HUES48 (cell line): ENCODE measurements around the gene DEDD2.

Experiments used
- H3K27ac ChIP-seq: one replicate; pipeline ENCODE4 v1.7.0; 2013; ENCODE audit warnings: low read depth, low read length, inconsistent platforms
- H3K27me3 ChIP-seq: 2 replicates; pipeline ENCODE4 v1.6.1; 2013; ENCODE audit warnings: mild to moderate bottlenecking, low read length; ENCODE audit not compliant: control insufficient read depth, insufficient read depth
- H3K36me3 ChIP-seq: 2 replicates; pipeline ENCODE4 v1.6.1; 2013; ENCODE audit warnings: low read length; ENCODE audit not compliant: control insufficient read depth, insufficient read depth
- H3K4me1 ChIP-seq: 2 replicates; pipeline ENCODE4 v1.6.1; 2013; ENCODE audit warnings: mild to moderate bottlenecking, low read length; ENCODE audit not compliant: control insufficient read depth, insufficient read depth
- H3K4me3 ChIP-seq: 2 replicates; pipeline ENCODE4 v1.5.1; 2013; ENCODE audit warnings: mild to moderate bottlenecking, low read depth, low read length
- H3K9ac ChIP-seq: 2 replicates; pipeline ENCODE4 v1.6.1; 2013; ENCODE audit warnings: mild to moderate bottlenecking, low read depth, low read length, moderate library complexity
- H3K9me3 ChIP-seq: 2 replicates; pipeline ENCODE4 v1.6.1; 2013; ENCODE audit warnings: low read length; ENCODE audit not compliant: control insufficient read depth, insufficient read depth

DEDD2 gene

GRCh38 chr19:42161616-42162263 is 55.7 kb downstream of the DEDD2 start:
- Histone ChIP-seq H3K27me3 (peaks cover 16% of the 10 kb centered on the region), H3K9me3 (no peaks in the 10 kb centered on the region), H3K4me1 (no peaks in the 10 kb centered on the region), H3K27ac (no peak overlapping the region), H3K36me3 (no peaks in the 10 kb centered on the region), H3K9ac (no peak overlapping the region), H3K4me3 (no peak overlapping the region)

- H3K36me3 ChIP-seq = no peaks in the 10 kb centered on the region
- H3K9ac ChIP-seq = no peak overlapping the region
- H3K4me1 ChIP-seq = peaks cover 10% of the 10 kb centered on the region
- no peak overlapping the region for H3K27ac ChIP-seq
- no peaks in the 10 kb centered on the region for H3K9me3 ChIP-seq
- H3K27me3 ChIP-seq = peaks cover 28% of the 10 kb centered on the region
- no peak overlapping the region for H3K4me3 ChIP-seq
Measured at GRCh38 chr19:42159942-42160341, 57.5 kb downstream of the DEDD2 start.

DNA sequence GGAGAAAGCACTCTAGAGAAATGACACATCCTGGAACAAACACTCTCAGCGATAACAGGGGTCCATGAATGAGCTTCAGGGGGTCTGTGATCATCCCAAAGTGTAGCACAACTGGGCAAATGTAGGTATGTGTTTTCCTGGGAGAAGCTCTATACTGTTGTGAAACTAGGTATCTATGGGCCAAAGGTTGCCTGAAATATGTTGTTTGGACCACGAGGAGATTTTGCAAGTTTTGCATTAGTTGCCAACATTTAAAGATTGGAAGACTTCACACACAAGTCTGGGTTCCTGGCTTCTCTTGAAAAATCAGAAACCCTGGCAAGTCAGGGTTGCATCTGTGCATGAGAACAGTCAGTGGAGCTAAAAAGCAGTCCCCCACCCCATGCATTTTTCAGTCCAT is 58.6 kb downstream of the DEDD2 start:
- Histone ChIP-seq H3K27ac (no peak overlapping the region), H3K9me3 (no peaks in the 10 kb centered on the region), H3K27me3 (peaks cover 37% of the 10 kb centered on the region), H3K36me3 (no peaks in the 10 kb centered on the region), H3K9ac (no peak overlapping the region), H3K4me3 (no peak overlapping the region), H3K4me1 (peaks cover 10% of the 10 kb centered on the region)

GRCh38 chr19:42156571-42156970 is 60.9 kb downstream of the DEDD2 start:
- Histone ChIP-seq H3K27ac (no peak overlapping the region), H3K4me1 (peaks cover 15% of the 10 kb centered on the region), H3K27me3 (peaks cover 35% of the 10 kb centered on the region), H3K4me3 (no peak overlapping the region), H3K9me3 (no peaks in the 10 kb centered on the region), H3K9ac (no peak overlapping the region), H3K36me3 (no peaks in the 10 kb centered on the region)

DNA sequence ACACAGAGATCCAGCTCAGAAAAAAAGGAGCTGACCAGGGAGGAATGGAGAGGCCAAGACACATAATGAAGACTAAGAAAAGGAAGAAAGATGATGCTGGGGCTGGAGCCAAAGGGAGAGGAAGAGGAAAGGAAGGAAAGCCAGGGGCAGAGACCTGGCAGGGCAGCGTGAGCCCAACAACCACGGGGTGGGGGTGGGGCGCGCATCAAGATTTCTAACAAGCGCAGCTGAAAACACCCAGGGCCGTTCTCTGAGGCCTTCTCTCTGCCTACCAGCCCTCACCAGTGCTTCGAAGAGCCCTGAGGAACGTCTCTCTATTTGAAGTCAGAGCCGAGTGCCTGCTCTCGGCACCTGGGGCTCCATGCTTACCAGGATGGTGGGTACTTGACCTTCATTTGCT is 61.7 kb downstream of the DEDD2 start:
- peaks cover 27% of the 10 kb centered on the region for H3K27me3 ChIP-seq
- H3K27ac ChIP-seq = no peak overlapping the region
- no peak overlapping the region for H3K4me3 ChIP-seq
- no peak overlapping the region for H3K9ac ChIP-seq
- H3K36me3 ChIP-seq = no peaks in the 10 kb centered on the region
- H3K9me3 ChIP-seq = no peaks in the 10 kb centered on the region
- peaks cover 22% of the 10 kb centered on the region for H3K4me1 ChIP-seq

DNA sequence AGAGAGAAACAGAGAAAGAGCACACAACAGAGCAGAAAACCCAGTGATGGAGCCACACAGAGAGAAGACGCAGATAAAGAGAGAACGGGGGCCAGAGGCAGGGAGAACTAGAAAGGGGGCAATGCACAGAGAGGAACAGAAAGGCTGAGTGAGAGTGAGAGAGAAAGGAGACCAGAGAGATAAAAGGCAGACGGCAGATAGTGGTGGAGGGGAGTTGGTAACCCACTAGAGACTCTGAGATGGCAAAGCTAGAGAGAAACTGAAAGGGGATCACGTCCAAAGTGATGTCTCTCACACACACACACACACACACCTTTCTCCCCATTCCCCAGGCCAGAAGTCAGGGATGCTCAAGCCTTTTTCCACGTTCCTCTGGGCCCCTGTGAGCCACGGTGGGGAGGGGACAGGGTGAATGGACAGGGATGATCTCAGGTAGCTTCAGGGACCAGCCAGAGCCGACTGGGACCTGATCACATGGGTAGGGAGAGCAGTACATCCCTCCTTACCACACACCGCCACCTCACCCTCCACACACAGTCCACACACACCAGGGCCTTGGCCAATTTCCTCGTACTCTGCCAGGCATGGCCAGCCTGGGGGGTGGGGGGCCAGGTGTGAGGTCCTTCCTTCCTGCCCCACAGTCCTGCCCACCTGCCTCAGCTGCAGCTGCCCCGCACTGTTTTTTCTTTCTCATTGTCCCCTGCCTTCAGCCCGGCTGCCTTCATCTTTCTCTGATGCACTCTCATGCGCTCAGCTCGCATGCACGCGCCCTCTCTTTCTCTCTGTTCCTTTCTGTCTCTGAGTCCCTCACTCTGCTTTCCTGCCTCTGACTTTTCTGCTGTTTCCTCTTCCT is 62.8 kb downstream of the DEDD2 start:
- Histone ChIP-seq H3K27me3 (peaks cover 27% of the 10 kb centered on the region), H3K4me3 (no peak overlapping the region), H3K4me1 (peaks cover 28% of the 10 kb centered on the region), H3K27ac (no peak overlapping the region), H3K9me3 (no peaks in the 10 kb centered on the region), H3K9ac (no peak overlapping the region), H3K36me3 (no peaks in the 10 kb centered on the region)

GRCh38 chr19:42153672-42154433 is 63.6 kb downstream of the DEDD2 start:
- no peaks in the 10 kb centered on the region for H3K36me3 ChIP-seq
- H3K9me3 ChIP-seq = no peaks in the 10 kb centered on the region
- no peak overlapping the region for H3K9ac ChIP-seq
- H3K27ac ChIP-seq = no peak overlapping the region
- H3K4me1 ChIP-seq = peaks cover 34% of the 10 kb centered on the region
- H3K4me3 ChIP-seq = no peak overlapping the region
- peaks cover 27% of the 10 kb centered on the region for H3K27me3 ChIP-seq

- Histone ChIP-seq H3K4me1 (peaks cover 34% of the 10 kb centered on the region), H3K4me3 (no peak overlapping the region), H3K9me3 (no peaks in the 10 kb centered on the region), H3K36me3 (no peaks in the 10 kb centered on the region), H3K9ac (no peak overlapping the region), H3K27me3 (peaks cover 27% of the 10 kb centered on the region), H3K27ac (no peak overlapping the region)
Measured at GRCh38 chr19:42152910-42153671, 64.4 kb downstream of the DEDD2 start.

- Histone ChIP-seq H3K9ac (no peak overlapping the region), H3K36me3 (no peaks in the 10 kb centered on the region), H3K9me3 (no peaks in the 10 kb centered on the region), H3K4me1 (peaks cover 34% of the 10 kb centered on the region), H3K4me3 (no peak overlapping the region), H3K27me3 (peaks cover 28% of the 10 kb centered on the region), H3K27ac (no peak overlapping the region)
Measured at GRCh38 chr19:42151782-42152684, 65.4 kb downstream of the DEDD2 start.

DNA sequence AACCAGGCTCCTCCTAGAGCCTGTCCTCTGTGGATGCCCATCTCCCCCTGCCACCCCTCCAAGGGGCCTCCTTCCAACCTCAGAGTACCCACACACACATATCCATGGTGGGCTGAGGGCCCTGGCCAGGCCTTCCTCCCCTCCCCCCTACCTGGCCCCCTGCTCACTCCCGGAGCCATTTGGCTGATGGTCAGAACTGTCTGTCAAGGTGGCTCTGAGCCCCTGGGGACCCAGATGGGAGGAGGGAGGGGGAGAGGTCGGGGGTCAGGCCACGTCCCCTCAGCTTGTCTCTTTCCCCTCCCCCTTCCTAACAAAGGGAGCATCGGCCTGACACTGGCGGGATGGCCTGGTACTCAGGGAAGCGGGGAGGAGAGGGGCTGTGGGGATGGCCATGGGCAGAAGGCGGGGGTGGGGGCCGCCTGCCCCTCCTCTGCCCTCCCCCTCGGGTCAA is 66.5 kb downstream of the DEDD2 start:
- Histone ChIP-seq H3K4me1 (peaks cover 32% of the 10 kb centered on the region), H3K9me3 (no peaks in the 10 kb centered on the region), H3K27me3 (peaks cover 26% of the 10 kb centered on the region), H3K9ac (no peak overlapping the region), H3K36me3 (no peaks in the 10 kb centered on the region), H3K27ac (no peak overlapping the region), H3K4me3 (no peak overlapping the region)
